SK-N-DZ (cell line): Measurements from ENCODE around the gene CHST11.
A peak's percentile ranks its signal among the peaks of the same experiment; 100 is the strongest.

Source experiments
- DNase-seq: peaks from one replicate; pipeline ENCODE4 v3.0.0-alpha.2; 2015; ENCODE audit warnings: low spot score

Gene CHST11

DNA sequence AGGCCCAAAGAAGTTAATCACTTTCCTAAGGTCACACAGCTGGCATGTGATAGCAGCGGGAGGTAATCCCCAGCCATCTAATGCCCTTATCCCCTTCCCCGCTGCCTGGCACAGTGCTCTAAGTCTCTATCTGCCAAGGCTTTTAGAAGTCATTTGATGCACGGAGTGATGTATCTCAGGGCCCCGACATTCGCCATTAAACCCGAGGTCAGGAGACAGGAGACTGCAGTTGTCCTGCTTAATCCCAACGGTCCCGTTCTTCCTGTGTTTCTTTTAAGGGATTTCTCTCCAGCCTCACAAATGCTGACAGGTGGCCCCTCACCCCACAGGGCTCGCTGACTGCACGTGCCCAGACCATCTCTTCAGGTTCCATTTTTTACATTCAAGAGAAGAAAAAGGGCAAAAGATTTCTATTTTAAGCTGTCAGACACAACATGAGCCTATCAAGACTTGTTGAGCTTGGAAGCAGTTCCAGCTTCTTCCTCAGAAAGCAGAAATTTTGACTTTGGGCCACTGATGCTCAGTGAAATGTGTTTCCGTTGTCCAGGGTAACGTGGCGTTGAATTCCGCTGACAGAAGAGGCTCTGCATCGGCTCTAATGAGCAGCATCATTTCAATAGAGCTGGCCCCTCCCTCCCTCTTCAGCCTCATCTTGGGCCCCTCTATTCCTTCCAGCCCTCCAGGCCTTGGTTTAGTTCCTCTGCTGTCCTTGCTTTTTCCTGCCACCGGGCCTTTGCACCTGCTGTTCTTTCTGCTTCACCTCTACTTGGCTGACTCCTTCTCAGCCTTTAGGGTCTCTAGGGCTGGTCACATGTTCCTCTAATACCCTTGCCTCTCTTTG is 171.5 kb downstream of the CHST11 start:
- no peak for DNase-seq

DNA sequence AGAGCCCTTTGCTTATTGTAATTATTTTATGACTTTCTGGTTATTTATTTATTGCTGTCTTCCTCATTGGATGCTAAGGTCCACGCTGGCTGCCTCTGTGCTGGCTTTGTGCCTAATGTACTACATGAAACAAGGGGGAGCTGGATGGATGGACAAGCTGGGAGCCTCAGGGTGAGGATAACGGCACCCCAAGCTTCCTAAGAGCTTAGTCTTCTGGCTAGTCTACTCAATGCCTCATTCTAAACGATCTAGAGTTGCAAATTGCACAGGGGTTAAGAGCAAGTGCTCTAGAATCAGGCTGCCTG is 172.0 kb downstream of the CHST11 start:
- DNase-seq = no peak

DNA sequence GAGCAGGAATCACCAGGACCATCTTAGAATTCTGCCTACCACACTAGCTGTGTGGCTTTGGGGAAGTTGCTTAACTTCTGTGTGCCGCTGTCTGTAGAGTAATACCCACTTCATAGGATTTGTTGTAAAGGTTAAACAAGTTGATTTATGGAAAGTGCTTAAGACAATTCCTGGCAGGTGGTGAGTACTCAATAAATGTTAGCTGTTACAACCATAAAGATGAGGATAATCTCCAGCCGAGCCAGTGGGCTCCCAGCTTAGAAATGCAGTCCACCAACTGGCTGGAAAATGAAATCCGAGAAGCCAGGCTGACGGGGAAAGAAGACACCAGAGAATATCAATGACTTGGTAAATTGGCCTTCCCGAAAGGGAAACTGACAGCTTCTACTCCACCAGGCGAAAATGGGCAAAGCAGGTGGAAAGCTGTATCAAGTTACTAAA is 173.5 kb downstream of the CHST11 start:
- peak; percentile 37 for DNase-seq

DNA sequence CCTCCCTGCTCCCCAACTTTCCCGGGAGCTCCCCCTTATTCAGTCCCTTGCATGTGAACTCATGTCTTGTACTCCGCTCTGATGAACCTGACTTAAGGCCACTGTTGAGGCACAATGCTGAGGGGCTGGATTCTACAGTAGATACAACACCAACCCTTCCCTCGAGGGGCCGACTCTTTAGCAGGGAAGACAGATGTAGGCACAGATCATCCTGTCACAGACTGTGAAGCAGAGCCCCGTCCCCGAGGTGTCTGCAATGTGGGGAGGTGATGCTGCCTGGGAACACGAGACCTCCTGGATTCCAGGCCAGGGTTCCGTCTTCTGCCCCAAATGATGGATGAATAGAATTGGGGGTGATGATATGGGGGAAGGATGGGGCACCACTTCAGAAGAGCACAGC is 175.1 kb downstream of the CHST11 start:
- DNase-seq = no peak

DNA sequence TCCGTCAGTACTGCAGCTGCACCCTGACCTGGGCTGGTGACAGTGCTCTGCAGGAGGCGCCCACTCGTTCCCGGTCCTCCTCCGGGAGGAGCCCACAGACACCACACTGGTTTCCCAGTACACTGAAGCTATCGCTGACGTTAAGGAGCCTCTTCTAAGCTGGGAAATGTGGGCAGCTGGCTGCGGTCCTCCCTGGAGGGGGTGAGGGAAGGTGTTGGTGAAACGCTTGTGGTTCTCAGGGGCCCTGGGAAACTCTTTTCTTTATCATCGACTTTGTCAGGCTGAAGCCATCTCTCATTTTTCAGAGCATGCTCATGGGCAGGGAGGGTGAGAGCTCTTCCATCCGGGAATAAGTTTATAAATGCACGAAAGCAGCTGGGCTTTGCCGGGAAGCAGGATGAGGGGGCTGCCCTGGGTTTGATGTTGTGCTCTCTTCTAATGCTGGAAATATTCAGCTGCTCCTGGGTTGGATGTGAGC is 176.0 kb downstream of the CHST11 start:
- no peak for DNase-seq

DNA sequence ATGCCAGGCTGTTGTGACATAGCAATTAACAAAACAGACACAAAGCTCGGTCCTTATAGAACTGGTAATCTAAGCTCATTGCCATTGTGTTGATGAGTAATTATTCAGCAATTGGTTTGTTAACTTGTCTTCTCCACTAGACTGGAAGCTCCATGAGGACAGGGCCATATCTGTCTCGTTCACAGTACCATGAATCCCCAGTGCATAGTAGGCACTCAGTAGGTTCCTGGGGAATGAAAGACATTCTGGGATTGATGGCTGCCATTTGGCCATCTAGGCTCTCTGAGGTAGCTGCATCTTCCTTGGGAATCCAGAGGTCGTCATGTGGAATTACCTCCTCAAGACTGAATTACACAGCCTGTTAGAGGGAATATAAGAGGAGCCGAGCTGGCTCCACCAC is 177.3 kb downstream of the CHST11 start:
- no peak for DNase-seq

DNA sequence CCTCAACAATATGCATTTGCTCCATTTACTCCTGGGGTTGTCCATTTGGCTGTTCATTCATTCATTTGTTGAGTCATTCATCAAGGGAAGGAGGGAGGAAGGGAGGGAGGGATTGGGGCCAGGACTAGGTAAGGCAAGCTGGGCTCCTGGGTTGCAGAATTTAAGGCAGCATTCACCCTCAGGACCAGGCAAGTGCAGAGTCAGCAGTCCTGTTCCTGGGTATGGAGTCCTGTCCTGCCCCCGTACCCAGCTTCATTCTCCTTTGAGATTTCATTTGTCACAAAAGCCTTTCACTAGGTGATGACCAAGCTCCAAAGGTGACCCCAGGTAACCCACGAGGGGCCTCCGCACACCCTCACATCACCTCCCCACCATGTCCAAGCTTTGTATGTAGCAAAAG is 178.1 kb downstream of the CHST11 start:
- no peak for DNase-seq

DNA sequence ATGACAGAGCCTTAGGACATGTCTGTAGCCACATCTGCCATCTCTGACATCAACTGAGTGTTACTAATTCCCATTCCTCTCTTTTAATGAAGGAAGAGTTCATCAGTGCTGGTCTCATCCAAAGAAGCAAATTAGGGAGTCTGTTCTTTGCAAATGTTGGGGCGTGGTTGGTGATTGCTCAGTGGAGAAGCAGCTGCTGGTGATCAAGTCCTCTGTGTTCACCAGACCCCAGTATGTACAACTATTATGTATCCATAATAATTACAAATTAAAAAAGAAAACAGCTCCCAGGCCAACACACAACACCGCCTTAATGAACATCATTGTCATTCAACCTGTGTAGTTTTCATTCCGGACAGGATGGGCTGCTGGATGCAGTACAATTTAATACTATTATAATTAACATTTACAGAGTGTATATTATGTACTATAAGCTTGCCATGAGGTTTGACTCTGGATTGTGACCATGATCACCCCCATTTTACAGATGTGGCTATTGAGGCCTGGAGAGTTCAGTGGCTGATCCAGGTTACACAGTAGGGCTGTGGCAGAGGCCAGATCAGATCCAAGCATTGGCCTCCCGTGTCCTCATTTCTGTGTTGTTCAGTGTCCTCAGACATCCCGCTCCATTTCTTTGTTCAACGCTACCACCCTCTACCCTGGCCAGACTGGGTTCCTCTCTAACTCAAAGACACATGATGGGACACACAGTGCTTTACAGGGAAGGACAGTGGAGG is 179.0 kb downstream of the CHST11 start:
- DNase-seq = no peak

DNA sequence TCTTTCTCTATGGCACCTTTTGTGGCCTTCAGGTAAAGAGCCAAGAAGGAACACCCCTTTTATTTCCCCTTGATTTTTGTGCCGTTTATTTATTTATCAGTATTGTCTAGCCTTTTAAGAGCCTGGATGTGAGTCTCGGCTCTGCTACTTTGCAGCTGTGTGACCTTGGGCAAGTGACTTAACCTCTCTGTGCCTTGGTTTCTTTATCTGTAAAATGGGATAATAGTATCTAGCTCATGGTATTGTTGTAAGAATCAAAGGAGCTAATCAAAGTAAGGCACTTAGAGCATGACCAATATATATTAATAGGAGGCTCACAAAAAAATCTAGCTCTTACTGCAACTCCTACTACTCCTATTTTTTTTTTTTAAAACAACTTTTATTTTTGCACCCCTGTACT is 179.7 kb downstream of the CHST11 start:
- DNase-seq = no peak

DNA sequence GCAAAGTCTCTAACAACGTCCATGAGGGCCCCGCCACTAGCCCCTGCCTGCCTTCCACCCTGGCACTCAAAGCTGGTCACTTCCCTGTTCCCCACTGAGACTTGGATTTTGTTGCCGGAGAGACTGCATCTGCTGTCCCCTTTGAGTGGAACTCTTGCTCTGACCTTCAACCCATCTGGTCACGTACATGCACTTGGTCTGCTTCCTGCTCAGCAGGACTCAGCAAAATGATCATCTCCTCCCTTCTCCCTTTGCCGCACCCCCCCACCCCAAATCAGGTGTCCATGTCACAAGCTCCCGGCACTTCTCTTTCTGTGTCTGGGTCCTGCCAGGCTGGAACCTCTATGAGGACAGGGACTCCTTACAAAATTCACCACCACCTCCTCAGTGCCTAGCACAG is 180.9 kb downstream of the CHST11 start:
- DNase-seq = no peak

DNA sequence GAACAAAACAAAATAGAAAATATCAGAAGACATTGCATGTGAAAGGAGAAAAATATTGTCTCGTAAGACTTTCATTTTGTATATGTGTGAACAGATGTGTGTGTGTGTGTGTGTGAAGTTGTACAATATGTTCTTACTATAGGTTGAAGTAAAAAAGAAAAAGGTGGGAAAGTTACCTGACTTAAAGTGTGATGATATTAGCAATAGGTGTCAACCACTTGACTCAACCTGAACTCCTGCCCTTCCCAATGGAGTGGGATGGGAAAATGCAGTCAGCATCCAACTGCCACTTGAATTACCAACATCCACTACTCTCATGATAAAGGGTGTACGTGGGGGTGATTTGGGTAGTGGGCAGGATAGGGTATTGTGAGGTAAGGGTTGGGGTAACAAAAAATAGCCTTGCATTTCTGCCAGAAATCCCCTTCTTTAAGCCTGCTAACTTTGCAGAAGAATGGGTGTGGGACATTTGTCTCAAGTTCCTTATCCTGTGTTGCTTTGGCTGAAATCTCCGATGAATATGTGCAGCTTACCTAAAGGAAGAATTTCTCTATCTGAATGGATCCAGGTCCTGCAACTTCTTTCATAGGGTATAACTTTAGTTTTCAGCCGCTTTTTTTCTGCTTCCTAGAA is 181.6 kb downstream of the CHST11 start:
- DNase-seq = no peak

DNA sequence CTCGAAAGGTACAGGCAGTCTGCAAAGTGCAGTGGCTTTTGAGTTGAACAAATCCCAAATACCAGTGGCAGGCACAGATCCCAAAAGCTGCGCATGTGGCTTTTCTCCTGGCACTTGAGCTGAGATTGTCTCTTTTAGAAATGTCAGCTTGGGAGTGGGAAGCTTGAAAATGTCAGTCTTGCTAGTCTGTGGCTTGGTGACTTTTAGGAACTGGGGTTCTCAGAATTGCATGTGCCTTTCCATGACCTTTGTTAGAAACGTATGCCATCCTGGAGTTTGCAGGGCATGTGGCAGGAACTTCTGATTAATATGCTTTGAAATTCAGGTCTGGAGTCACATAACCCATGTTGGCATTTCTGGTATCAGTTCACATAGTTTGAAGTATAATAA is 182.1 kb downstream of the CHST11 start:
- DNase-seq = no peak

DNA sequence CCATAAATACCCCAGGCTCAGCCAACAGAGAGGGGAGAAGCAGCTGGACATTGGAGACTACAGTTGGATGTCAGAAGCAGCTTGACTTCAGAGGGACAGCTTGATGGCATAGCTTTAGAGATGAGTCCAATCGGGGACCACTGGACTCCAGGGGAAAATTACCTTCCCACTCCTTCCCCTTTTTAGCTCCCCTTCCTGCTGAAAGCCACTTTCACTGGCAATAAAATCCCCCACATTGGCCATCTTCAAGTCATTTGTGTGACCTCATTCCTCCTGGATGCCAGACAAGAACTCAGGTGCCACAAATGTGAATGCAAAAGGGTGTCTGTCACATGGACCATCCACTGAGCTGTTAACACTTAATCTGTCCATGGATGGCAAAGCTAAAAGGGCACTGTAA is 184.2 kb downstream of the CHST11 start:
- no peak for DNase-seq

DNA sequence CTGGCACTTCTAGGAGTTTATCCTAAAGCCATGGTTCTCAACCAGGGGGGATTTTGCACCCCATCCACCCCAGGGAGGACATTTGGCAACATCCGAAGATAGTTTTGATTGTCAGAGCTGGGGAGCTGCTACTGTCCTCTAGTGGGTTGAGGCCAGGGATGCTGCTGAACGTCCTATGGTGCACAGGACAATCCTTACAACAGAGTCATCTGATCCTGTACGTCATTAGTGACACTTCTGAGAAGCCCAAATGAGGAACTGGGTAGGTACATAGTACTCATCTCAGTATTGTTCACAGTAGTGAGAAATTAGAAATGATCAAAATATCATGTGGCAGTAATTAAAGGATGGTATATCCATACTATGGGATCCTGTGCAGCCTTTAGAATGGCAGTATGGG is 185.1 kb downstream of the CHST11 start:
- no peak for DNase-seq

DNA sequence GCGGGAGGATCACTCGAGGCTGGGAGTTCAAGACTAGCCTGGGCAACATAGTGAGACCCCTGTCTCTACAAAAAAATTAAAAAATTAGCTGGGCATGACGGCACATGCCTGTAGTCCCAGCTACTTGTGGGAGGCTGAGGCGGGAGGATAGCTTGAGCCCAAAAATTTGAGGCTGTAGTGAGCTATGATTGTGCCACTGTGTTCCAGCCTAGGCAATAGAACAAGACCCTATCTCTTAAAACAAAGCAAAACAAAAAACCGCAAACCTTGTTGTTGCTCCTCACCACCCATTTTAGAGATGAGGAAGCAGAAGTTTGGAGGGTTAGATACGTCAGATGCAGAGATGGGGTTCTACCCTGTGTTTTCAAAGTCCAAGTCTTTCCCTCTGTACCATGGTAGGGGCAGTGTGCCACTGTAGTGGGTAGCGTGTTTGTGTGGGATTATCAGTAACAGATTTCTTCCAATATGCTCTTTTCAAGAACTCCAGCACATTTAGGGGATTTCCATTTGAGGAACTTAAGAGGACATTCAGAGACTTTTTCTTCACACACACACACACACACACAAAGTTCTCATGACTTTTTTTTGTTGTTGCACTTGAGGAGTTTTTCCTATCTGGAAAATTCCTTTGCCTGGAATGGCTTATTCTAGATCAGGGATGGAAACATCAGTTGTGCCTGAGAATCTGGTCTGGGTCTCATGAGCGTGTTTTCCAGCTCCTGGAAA is 186.5 kb downstream of the CHST11 start:
- no peak for DNase-seq

DNA sequence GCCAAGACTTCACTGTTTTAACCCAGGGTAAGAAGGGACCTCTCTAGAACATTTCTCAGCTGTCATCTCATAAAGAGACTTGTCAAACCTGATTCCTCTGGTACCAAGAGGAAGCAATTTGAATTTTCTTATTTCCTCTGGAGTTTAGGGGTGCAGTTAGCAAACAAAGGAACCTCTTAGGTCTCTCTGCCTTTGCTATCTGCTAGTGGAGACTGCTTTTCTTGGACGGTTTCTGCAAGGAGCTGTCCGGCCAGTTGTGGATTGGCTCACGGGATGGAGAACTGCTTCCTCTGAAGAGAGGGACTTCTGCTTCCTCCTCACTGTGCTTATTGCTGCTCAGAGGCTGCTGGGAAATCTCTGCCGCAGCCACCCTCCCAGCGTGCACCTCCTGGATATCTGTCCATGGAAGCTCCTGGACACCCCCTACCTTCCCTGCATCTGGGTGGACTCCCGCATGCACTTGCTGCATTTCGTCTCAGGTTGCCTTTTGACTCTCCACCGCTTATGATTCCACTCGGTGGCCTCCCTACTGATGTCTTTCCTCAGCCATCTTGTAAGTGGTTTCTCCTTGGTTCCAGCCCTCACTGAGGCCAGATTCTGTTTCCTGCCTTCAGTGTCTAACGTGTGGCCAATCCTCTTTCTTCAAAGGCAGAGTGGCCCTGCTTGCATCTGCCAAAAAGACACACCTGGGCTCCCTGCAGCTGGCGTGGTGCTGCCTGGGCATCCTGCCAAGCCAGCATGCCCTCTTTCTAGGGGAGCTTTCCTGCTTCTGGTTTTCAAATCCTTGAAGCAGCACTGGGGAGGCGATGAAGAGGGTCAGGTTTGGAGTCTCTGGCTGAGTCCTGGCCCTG is 187.3 kb downstream of the CHST11 start:
- DNase-seq = no peak

DNA sequence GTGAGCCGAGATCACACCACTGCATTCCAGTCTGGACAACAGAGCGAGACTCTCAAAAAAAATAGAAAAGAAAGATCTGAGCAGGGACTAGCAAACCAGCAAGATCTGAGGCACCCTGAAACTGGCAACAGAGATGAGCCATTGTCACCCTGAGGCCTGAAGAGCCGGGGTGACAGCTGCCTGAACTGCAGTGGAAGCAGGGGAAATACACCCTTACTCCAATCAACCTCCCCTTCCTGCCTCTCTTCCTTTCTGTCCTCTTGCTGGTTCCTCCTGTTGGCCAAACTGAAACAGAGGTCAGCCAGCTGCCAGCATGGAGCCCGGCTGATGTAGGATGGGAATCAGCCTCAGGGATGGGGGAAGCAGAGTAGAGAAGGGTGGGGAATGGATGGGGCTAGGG is 192.0 kb downstream of the CHST11 start:
- DNase-seq = no peak

DNA sequence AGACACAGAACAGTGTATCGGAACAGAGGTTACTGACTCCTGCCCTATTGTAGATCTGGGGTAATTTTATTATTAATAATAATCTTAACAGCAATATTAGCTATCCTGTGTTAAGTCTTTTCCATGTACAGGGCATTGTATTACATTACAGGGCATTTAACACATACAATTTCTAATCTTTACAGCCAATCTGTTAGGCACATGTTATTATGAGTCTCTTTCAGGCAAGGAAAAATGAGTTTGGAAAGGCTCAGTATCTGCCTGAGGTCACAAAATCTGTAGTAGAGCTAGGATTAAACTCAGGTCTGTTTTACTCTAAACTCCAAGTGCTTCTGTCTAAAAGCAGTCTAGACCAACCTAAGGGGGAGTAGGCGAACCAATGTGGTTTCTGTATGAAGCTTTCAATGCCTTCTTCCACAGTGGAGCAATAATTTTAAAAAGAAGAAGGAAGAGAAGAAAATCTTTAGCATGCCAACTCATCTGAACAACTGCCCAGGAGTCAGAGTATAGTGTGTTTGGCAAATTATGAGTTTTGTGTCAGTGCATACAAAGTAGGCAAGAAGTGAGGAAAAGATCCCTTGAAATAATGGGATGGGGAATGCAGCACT is 192.6 kb downstream of the CHST11 start:
- no peak for DNase-seq

DNA sequence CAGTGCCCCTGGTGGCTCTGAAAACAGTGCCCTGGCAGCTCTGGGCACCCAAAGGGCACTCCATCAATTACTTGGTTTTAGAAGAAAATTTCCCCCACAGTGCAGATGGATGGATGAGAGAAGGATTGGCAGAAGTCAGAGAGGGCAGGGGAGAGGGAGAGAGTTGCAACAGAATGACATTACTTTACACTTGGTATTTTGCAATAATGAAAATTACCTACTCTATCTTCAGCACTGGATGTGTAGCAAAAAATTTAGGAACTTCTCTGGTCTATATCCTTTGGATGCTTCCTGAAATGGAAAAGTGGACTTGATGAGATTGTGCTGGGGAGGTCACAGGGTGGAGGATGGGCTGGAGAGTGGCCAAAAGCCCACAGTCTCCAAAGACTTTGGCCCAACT is 193.2 kb downstream of the CHST11 start:
- DNase-seq = no peak

DNA sequence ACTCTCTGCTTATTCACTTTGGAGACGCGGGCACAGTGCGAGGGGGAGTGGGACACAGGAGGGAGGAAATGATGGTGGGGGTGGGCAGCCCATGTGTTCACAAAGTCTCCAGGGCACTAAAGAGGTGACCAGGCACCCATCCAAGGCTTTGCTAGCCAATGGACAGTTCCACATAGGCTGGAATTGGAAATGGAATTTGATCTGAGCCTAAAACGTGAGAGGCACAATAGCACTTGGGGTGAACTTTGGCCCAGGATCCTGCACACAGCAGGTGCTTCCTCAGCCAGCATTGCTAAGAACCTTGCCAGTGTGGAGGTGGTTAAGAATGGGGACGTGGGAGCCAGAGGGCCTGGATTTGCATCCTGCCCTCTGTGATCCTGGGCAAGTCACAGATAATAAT is 193.8 kb downstream of the CHST11 start:
- no peak for DNase-seq

DNA sequence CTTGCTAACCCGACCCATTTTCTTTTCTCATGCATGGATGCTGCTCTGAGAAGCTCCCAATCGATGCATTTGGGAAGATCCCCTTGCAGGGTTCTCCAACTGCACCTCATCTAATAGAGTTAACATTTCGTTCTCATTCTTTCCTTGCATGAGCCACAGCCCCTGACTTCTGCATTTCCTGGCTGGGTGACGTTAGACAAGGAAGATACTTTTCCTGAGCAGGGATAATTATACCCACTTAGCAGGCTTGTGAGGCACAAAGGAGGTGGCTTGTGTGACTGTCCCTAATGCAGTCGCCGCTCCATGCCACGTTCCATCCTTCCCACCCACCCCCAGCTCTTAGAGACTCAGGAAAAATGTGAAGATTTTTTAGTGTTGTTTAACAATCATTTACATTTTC is 195.1 kb downstream of the CHST11 start:
- no peak for DNase-seq
